K562 (cell line): ENCODE measurements around the gene AMZ1. TPM values are rescaled to one million over a fixed set of nuclear protein-coding genes. Genes with fewer than 3 reads are reported as not detected.

Experiments
- ATAC-seq: fragments of 200-7000 bp; cut with Tn5 transposase; 3 replicates; pipeline ENCODE4 v1.9.1; 2020; ENCODE audit warnings: moderate library complexity
- BruUV-seq: library from RNA; stranded (reverse); fragments of 400-500 nt; replicated peaks from 2 replicates; lab custom pipeline; 2021; lab: Mats Ljungman, UMichigan
- CTCF ChIA-PET: fragments of 300-600 bp; formaldehyde crosslinking; extraction: SDS; loops from one replicate; lab custom pipeline; 2021; ENCODE audit warnings: low intra/inter-chr PET ratio; lab: Yijun Ruan, JAX
- POLR2A ChIA-PET: fragments of 300-600, 350-650 bp; sonication (Branson Sonifier 250); formaldehyde crosslinking; extraction: SDS; loops from one replicate; lab custom pipeline; 2021; ENCODE audit warnings: antibody characterized with exemption, inconsistent platforms; lab: Yijun Ruan, JAX
- DNase-seq, 4 experiments: peaks; one replicate each; pipeline versions ENCODE4 v3.0.0 to v3.0.0-alpha.2; 2011 to 2018; ENCODE audit warnings: low spot score in 3 of 4, mixed read lengths in 3 of 4; ENCODE audit errors: extremely low read depth in 1 of 4
- FAIRE-seq: peaks from 2 replicates; lab custom pipeline; 2011; peaks lifted over from hg19 to GRCh38; lab: Jason Lieb, UNC
- H2AFZ ChIP-seq: 2 replicates; pipeline ENCODE4 v1.6.0; 2011; ENCODE audit warnings: low read depth, low read length, control low read depth, inconsistent platforms
- H3K27ac ChIP-seq: fragments of 200-600 bp; 3 replicates; pipeline ENCODE4 v1.8.0; 2011; ENCODE audit warnings: low read depth, mild to moderate bottlenecking, control low read depth, inconsistent platforms, low read length, moderate library complexity, mixed read lengths; ENCODE audit errors: extremely low read depth
- H3K27me3 ChIP-seq, 2 experiments: fragments of 300-600 bp in 1 of 2; 2 replicates in 1 of 2; 3 replicates in 1 of 2; pipeline versions ENCODE4 v1.6.0 to v1.8.0; 2011; ENCODE audit warnings: inconsistent platforms in 2 of 2, low read length in 2 of 2, mild to moderate bottlenecking in 1 of 2, mixed read lengths in 1 of 2, moderate library complexity in 1 of 2; ENCODE audit not compliant: control insufficient read depth in 2 of 2, insufficient read depth in 2 of 2
- H3K36me3 ChIP-seq: fragments of 300-600 bp; 3 replicates; pipeline ENCODE4 v1.8.0; 2011; ENCODE audit warnings: mild to moderate bottlenecking, low read length, inconsistent platforms; ENCODE audit not compliant: control insufficient read depth, insufficient read depth
- H3K4me1 ChIP-seq, 2 experiments: fragments of 200-600 bp in 1 of 2; replicated peaks in 1 of 2; 2 replicates in 1 of 2; 3 replicates in 1 of 2; pipeline versions ENCODE4 v1.5.1 to v1.8.0; 2011; ENCODE audit warnings: inconsistent platforms in 2 of 2, low read length in 2 of 2, mild to moderate bottlenecking in 1 of 2, mixed read lengths in 1 of 2, moderate library complexity in 1 of 2; ENCODE audit not compliant: control insufficient read depth in 2 of 2, insufficient read depth in 2 of 2
- H3K4me2 ChIP-seq: 2 replicates; pipeline ENCODE4 v1.6.1; 2011; ENCODE audit warnings: low read length, control low read depth, inconsistent platforms, mixed read lengths; ENCODE audit not compliant: insufficient read depth
- H3K4me3 ChIP-seq: fragments of 200-600 bp; sonication (generic), shearing (Covaris generic); 2 replicates; pipeline ENCODE4 v1.5.1; 2016; ENCODE audit warnings: control low read depth, inconsistent platforms
- H3K79me2 ChIP-seq: fragments of 200-600 bp; 3 replicates; pipeline ENCODE4 v1.8.0; 2011; ENCODE audit warnings: low read length, inconsistent platforms; ENCODE audit not compliant: control insufficient read depth, insufficient read depth
- H3K9ac ChIP-seq, 2 experiments: 2 replicates each; pipeline versions ENCODE4 v1.6.0 to v1.6.1; 2011; ENCODE audit warnings: low read depth in 2 of 2, low read length in 2 of 2, control low read depth in 1 of 2, inconsistent platforms in 1 of 2, mild to moderate bottlenecking in 1 of 2, mixed read lengths in 1 of 2; ENCODE audit not compliant: insufficient read depth in 1 of 2
- H3K9me1 ChIP-seq: one replicate; pipeline ENCODE4 v1.6.0; 2011; ENCODE audit warnings: inconsistent platforms, mild to moderate bottlenecking, low read length, moderate library complexity; ENCODE audit not compliant: control insufficient read depth, insufficient read depth
- H3K9me3 ChIP-seq: replicated peaks from 2 replicates; pipeline ENCODE4 v1.5.1; 2011; ENCODE audit warnings: low read depth, low read length, inconsistent platforms; ENCODE audit not compliant: control insufficient read depth, insufficient read depth
- H4K20me1 ChIP-seq: replicated peaks from 2 replicates; pipeline ENCODE4 v1.6.1; 2011; ENCODE audit warnings: low read length, inconsistent platforms, mixed read lengths; ENCODE audit not compliant: control insufficient read depth, insufficient read depth
- CAMTA2 ChIP-seq: fragments of 250-450 bp; sonication (Bioruptor Pico); conservative IDR thresholded peaks from 2 replicates; pipeline ENCODE4 v1.5.1; 2022
- CC2D1A ChIP-seq: fragments of 450-650 bp; IDR thresholded peaks from 2 replicates; pipeline ENCODE4 v1.6.1; 2017; ENCODE audit warnings: mild to moderate bottlenecking
- DPF2 ChIP-seq: fragments of 450-650 bp; IDR thresholded peaks from 2 replicates; pipeline ENCODE4 v1.6.1; 2016
- GMEB1 ChIP-seq: fragments of 250-450 bp; sonication (Bioruptor Pico); IDR thresholded peaks from 2 replicates; pipeline ENCODE4 v1.4.0; 2020; ENCODE audit warnings: mild to moderate bottlenecking
- L3MBTL2 ChIP-seq: fragments of 450-650 bp; IDR thresholded peaks from 2 replicates; pipeline ENCODE4 v1.6.1; 2016; ENCODE audit warnings: mild to moderate bottlenecking, moderate library complexity
- SMAD3 ChIP-seq: fragments of 450-650 bp; formaldehyde crosslinking; conservative IDR thresholded peaks from 2 replicates; pipeline ENCODE4 v1.4.0; 2020; ENCODE audit warnings: mild to moderate bottlenecking
- STAG1 ChIP-seq: sonication (generic); formaldehyde crosslinking; IDR thresholded peaks from 2 replicates; pipeline ENCODE4 v1.5.0; 2020; ENCODE audit warnings: missing genetic modification reagents, borderline replicate concordance
- TSC22D4 ChIP-seq: fragments of 450-650 bp; IDR thresholded peaks from 2 replicates; pipeline ENCODE4 v1.6.1; 2016; ENCODE audit warnings: missing genetic modification characterization, missing biosample characterization, control low read depth
- WHSC1 ChIP-seq: IDR thresholded peaks from one replicate; pipeline ENCODE4 v1.6.1; 2012; ENCODE audit warnings: low read length, control low read depth, inconsistent platforms
- ZFPM2 ChIP-seq: fragments of 250-450 bp; sonication (Bioruptor Pico); IDR thresholded peaks from 2 replicates; pipeline ENCODE4 v1.5.1; 2022; ENCODE audit warnings: mild to moderate bottlenecking
- ZNF197 ChIP-seq: fragments of 200-800 bp; sonication (Bioruptor generic); IDR thresholded peaks from 2 replicates; pipeline ENCODE4 v1.6.1; 2016; ENCODE audit warnings: low read depth, missing genetic modification characterization, missing compliant biosample characterization
- ZNF24 ChIP-seq: fragments of 450-650 bp; IDR thresholded peaks from 2 replicates; pipeline ENCODE4 v1.6.1; 2016
- ZNF354B ChIP-seq: fragments of 250-450 bp; sonication (Bioruptor Pico); IDR thresholded peaks from 2 replicates; pipeline ENCODE4 v1.4.0; 2020
- ZNF584 ChIP-seq: fragments of 200-800 bp; sonication (Bioruptor generic); IDR thresholded peaks from 2 replicates; pipeline ENCODE4 v1.6.1; 2016; ENCODE audit warnings: low read depth, mild to moderate bottlenecking, missing genetic modification characterization, missing compliant biosample characterization
- ZNF830 ChIP-seq: fragments of 250-450 bp; sonication (Bioruptor Pico); IDR thresholded peaks from 2 replicates; pipeline ENCODE4 v1.5.0; 2021; ENCODE audit warnings: mild to moderate bottlenecking
- WGBS: fragments of 100-300 bp; shearing (Covaris generic); methylation state at CpG from one replicate; pipeline ENCODE4 v1.1.6; 2016; ENCODE audit warnings: low coverage, mixed read lengths; ENCODE audit not compliant: insufficient coverage; ENCODE audit errors: missing lambda C conversion rate; 5-methylcytosine and 5-hydroxymethylcytosine counted together
- in situ Hi-C: fragments of 300-500 bp; cut with MboI; formaldehyde crosslinking; loops from 4 replicates; pipeline ENCODE4 v1.15.0; 2018; ENCODE audit warnings: inconsistent platforms, mixed read lengths
- intact Hi-C: fragments of 100-400 bp; cut with micrococcal nuclease; formaldehyde crosslinking; loops from 2 replicates; pipeline ENCODE4 v1.14.2; 2022
- polyA plus RNA-seq, 8 experiments: library from polyadenylated mRNA; depleted of rRNA in 4 of 8; stranded (reverse) in 5 of 8; unstranded in 3 of 8; fragments of >200 nt; fragmentation: Nextera tagmentation in 2 of 8; fragmentation: Illumina TruSeq in 1 of 8; extraction: Ambion mirVana in 2 of 8; extraction: Trizol in 1 of 8; gene quantifications; 2 replicates each; pipeline versions ENCODE4 v1.2.1 to v1.2.3, GENCODE V29; 2011 to 2014; ENCODE audit warnings: inconsistent platforms in 1 of 8, missing spikeins in 1 of 8
- total RNA-seq, 7 experiments: library from RNA; depleted of rRNA in 6 of 7; stranded (reverse); fragments of >200 nt in 6 of 7; fragmentation: Illumina TruSeq in 2 of 7; extraction: Trizol in 2 of 7; gene quantifications; 2 replicates each; pipeline versions ENCODE4 v1.2.1 to v1.2.3, GENCODE V29; 2011 to 2021; ENCODE audit warnings: low replicate concordance in 1 of 7
- TF ChIP-seq, protein P1 (sequence below): fragments of 450-650 bp; formaldehyde crosslinking; IDR thresholded peaks from 2 replicates; pipeline ENCODE4 v1.4.0; 2020; ENCODE audit warnings: mild to moderate bottlenecking, moderate library complexity

Gene AMZ1
- total and polyA plus RNA-seq, 9 of the 15 experiments (the other 6 are each of a cell fraction or from before 2014, with no cell fraction given): not detected

- no TSS peak for BruUV-seq
- in situ Hi-C loops (no loop called here), intact Hi-C loops (loop anchor here (10.0 kb wide), 1 partner anchor 94 kb away; the partner anchor contains the start of gene GNA12)
- H3K9me3 ChIP-seq: no peaks in the 10 kb centered on the region
- FAIRE-seq: no peak
- H4K20me1 ChIP-seq: no peaks in the 10 kb centered on the region
- POLR2A ChIA-PET: interaction anchor here (0.6 kb wide), 1 partner anchor 418 kb away, joined by 3 read pairs; no protein-coding TSS in a partner anchor
- CTCF ChIA-PET: no interaction called here
- H3K27me3 ChIP-seq: no peaks in the 10 kb centered on the region
- no peak overlapping the region for H2AFZ ChIP-seq
- H3K36me3 ChIP-seq: no peaks in the 10 kb centered on the region
- TF ChIP-seq GMEB1 (CRISPR knock-in tag) (no peak), DPF2 (no peak), CAMTA2 (CRISPR knock-in tag) (no peak), ZNF584 (CRISPR knock-in tag) (no peak), CC2D1A (no peak), SMAD3 (no peak), ZNF830 (CRISPR knock-in tag) (no peak), WHSC1 (no peak), ZNF354B (CRISPR knock-in tag) (no peak), L3MBTL2 (no peak), ZFPM2 (no peak), STAG1 (no peak), TSC22D4 (tag) (no peak), ZNF197 (CRISPR knock-in tag) (no peak), ZNF24 (no peak)
- TF ChIP-seq, protein P1, sequence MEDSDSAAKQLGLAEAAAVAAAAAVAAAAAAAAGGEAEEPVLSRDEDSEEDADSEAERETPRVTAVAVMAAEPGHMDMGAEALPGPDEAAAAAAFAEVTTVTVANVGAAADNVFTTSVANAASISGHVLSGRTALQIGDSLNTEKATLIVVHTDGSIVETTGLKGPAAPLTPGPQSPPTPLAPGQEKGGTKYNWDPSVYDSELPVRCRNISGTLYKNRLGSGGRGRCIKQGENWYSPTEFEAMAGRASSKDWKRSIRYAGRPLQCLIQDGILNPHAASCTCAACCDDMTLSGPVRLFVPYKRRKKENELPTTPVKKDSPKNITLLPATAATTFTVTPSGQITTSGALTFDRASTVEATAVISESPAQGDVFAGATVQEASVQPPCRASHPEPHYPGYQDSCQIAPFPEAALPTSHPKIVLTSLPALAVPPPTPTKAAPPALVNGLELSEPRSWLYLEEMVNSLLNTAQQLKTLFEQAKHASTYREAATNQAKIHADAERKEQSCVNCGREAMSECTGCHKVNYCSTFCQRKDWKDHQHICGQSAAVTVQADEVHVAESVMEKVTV (CRISPR knock-in tag): no peak
- no peak overlapping the region for H3K4me3 ChIP-seq
- peaks cover 0 to 4% of the 10 kb centered on the region in 2 experiments; a peak in 2 of 5 replicates for H3K4me1 ChIP-seq
- 0 out of 3 replicates have a peak, but pooled peaks have one; percentile 36 for ATAC-seq
- no peak overlapping the region for H3K27ac ChIP-seq
- 58% methylated on average over 5 of the region's 5 CpGs for WGBS
- DNase-seq: no peak
- no peaks in the 10 kb centered on the region; the same call in 2 of the 3 replicates for H3K79me2 ChIP-seq
- H3K4me2 ChIP-seq: no peak overlapping the region
- no peak overlapping the region for H3K9ac ChIP-seq
- H3K9me1 ChIP-seq: no peaks in the 10 kb centered on the region
Measured at GRCh38 chr7:2751086-2751485, 63.1 kb downstream of the AMZ1 start.
